Measurements from ENCODE around the gene ASNSD1.

GRCh38 chr2:189669913-189670312 is 8.7 kb downstream of the ASNSD1 start:
- TF ChIP-seq CTCF (IDR thresholded peaks at IDR 0.05): no peak
- TF ChIP-seq EP300 (IDR thresholded peaks at IDR 0.05): no peak
- no peak for TF ChIP-seq POLR2AphosphoS5 (IDR thresholded peaks at IDR 0.05)
- no peak for TF ChIP-seq POLR2A (IDR thresholded peaks at IDR 0.05)

All from gastroesophageal sphincter (tissue), 3 donors.